CD4-positive, alpha-beta T cell treated with Interferon gamma for 1 hour (primary cell): Measurements from ENCODE around the gene KANSL1.

Source experiments
- DNase-seq: peaks from one replicate; pipeline ENCODE4 v3.0.0-alpha.2; 2020

Gene KANSL1

DNA sequence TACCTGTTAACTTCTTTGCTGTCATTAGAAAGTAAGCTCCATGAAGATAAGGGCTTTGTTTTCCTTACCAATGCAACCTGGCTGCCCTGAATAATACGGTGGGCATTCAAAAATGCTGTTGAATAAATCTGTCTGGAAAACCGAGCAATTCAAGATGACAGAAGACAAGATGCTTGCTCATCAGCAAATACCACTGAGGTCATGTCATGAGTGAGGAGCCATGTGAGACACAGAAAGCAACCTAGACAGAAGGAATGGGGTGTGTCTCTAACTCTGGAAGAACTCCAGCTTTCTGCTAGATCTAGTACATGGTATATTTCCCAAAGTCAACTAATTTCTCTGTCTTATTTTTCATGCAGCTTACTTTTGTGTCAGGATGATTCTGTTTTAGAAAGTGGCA is 130.0 kb downstream of the KANSL1 start:
- DNase-seq: no peak

DNA sequence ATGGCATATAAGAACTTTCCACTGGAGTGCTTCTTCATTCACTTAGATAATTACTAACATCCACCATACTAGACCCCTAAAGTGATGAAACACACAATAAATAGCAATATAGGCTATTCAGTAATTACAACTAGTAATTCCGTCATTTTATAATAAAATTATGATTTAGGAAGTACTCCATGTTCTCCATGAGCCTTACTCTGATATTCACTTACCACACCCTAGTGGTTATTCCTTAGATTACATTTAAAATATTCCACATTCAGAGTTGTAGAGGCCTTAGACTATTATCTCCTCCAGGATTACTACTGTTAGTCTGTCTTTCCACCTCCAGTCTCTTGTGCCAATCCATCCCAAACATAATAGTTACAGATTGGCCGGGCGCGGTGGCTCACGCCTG is 131.8 kb downstream of the KANSL1 start:
- no peak for DNase-seq

DNA sequence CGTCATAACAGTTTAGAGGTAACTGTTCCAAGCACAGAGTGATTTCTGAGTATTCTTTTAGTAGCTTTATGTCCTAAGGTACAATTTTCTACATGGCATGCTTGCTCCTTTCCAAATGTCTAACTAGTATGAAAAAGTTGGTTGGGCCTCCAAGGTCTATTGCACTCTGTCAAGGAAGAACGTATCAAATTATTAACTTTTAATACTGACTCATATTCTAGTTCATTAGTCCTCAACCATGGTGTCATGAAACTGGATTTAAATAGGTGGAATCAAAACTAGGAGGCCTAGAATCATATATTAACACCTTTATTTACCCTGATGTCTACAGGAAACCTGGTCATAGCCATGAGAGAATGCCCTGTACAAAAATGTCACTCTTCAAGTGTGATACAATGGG is 132.8 kb downstream of the KANSL1 start:
- no peak for DNase-seq

DNA sequence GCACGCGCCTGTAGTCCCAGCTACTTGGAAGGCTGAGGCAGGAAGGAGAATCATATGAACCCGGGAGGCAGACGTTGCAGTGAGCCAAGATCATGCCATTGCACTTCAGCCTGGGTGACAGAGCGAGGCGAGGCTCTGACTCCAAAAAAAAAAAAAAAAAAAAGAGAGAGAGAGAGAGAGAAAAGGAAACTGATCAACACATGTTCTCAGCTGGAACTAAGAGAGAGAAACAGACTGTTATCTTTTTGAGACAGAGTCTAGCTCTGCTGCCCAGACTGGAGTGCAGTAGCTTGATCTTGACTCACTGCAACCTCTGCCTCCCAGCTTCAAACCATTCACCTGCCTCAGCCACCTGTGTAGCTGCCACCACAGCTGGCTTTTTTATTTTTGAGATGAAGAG is 133.7 kb downstream of the KANSL1 start:
- no peak for DNase-seq

DNA sequence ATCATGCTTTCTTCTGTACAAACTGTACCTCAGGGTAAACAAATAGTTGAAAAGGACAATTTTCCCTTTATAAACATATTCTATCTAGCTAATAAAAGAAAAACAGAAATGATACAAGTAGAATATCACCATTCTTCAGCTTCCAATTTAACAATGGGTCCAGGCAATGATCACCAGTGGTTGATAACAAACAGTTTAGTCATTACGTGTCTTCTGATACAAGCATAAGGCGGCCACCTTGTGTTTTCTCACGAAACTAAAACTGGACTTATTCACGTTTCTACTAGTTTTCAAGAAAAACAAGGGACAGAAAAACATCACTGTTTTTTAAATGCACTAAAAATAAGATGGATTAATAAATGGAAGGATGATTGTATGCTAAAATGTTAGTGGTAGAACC is 135.9 kb downstream of the KANSL1 start:
- DNase-seq: no peak

DNA sequence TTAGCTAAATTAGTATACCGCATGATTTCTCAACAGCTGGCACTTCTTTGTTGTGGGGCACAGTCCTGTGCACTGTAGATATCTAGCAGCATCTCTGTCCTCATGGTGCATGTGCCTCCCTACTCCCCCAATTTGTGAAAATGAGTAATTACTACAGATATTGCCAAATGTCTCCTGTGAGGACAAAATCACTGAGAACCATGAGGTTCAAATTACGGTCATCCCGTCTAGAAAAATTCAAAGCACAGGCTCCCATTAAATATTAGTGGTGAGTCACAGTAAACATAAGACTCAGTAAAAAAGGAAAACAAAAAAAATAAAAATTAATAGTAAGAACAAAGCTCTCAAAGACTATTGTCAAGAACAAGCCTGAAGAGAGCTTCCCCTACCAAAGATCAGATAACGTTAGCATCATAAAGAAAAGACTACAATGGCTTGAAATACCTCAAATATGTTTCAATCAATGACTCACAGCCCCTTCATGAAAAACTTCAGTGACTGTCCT is 136.4 kb downstream of the KANSL1 start:
- DNase-seq: no peak

DNA sequence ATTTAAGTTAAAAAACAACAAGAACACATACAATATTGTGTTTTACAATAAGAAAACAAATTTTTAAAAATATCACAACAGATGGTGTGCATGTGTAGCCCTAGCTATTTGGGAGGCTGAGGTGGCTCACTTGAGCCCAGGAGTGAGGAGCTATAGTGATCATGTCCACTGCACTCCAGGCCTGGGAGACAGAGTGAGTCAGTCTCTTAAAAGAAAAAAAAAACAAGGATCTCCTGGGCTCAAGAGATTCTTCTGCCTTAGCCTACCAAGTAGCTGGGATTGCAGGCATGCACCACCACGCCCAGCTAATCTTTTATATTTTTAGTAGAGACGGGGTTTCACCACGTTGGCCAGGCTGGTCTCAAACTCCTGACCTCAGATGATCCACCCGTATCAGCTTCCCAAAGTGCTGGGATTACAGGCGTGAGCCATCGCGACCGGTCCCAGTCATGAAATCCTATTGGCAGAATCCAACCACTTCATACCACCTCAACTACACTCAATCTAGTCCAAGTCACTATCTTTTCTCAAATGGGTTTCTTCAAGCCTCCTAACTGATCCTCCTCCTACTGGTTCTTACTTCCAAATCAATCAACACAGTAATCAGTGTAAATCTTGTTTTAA is 139.2 kb downstream of the KANSL1 start:
- no peak for DNase-seq

DNA sequence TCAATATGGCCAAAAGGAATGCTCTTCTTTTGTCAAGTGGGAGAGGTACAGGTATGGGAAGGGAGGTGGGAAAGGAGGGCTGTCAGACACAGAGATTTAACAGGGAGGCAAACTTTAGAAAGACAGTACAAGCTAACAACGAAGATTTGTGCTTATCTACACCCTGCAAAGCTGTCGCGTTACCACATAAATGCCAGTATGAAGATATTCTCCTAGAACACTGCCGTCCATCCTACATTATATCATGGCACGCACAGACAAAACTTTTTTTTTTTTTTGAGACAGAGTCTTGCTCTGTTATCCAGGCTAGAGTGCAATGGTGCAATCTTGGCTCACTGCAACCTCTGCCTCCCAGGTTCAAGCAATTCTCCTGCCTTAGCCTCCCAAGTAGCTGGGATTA is 143.6 kb downstream of the KANSL1 start:
- DNase-seq: no peak

DNA sequence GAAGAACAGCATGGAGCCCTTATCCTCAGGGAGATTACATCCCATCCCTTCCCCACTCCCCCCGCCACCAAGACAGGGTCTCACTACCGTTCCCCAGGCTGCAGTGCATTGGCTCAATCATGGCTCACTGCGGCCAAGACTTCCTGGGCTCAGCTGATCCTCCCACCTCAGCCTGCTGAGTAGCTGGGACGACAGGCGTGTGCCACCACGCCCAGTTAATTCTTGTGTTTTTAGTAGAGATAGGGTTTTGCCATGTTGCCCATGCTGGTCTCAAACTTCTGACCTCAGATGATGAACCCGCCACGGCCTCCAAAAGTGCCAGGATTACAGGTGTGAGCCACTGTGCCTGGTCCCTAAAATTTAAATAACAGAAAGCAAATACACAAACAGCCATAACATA is 145.4 kb downstream of the KANSL1 start:
- no peak for DNase-seq

DNA sequence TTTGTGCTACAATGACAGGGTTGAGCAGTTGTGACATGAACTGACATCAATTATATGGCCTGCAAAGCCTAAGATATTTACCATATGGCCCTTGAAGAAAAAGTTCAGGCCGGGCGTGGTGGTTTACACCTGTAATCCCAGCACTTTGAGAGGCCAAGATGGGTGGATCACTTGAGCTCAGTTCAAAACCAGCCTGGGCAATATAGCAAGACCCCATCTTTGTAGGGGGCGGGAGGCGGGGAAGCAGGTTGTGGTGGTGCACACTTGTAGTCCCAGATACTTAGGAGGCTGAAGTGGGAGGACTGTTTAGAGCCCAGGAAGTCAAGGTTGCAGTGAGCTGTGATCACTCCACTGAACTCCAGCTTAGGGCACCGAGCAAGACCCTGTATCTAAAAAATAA is 145.8 kb downstream of the KANSL1 start:
- no peak for DNase-seq

DNA sequence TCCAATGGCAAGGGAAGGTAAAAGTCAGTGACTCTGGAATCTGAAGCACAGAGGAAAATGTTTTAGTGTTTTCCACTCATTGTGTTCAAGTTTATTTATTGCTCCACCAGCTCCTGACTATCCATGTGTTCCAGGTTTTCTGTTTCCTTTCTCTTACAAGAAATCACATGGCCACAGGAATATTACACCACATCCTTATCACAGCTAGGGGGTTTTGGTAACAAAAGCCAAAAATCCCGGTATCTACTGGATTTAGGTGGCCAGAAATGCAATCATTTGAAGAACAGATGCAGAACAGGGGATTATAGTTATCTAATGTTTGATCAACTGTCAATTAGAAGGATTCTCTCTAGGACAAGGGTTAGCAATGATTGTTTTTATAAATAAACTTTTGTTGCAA is 146.3 kb downstream of the KANSL1 start:
- DNase-seq: no peak

DNA sequence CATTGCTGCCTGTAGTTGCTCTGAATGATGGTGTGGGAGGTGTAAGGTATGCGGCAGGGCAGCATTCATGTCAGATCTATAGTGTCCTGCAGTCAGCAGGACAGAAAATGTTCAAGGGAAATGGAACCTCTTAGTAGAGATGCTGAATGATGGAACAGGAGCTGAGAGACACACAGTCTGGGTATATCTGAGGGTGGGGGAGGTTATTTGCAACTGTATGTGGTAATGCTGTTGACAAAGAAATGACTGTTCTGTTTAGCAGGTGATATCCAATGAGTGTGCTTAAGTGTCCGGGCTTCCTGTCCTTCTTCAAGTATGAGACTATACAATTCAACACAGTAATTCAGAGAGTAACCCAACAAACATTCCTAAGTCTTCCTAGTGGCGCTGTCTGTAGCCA is 147.6 kb downstream of the KANSL1 start:
- no peak for DNase-seq

DNA sequence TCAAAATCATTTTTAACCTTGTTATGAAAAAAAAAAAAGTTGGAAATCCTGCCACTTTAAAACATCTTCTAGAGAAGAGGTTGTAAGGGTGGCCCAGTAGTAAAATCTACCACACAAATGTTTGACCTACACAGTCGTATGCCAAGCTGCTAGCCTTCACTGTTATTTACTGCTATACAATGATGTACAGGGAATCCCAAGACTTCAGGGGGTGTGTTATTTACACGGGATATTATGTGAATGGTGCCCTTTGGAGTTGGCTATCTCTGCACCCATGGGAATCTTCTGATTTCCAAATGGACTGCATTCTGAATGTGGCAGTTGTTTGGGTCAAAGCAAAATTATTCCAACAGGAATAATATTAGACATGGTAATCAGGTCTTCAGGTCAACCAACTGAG is 148.2 kb downstream of the KANSL1 start:
- DNase-seq: no peak

DNA sequence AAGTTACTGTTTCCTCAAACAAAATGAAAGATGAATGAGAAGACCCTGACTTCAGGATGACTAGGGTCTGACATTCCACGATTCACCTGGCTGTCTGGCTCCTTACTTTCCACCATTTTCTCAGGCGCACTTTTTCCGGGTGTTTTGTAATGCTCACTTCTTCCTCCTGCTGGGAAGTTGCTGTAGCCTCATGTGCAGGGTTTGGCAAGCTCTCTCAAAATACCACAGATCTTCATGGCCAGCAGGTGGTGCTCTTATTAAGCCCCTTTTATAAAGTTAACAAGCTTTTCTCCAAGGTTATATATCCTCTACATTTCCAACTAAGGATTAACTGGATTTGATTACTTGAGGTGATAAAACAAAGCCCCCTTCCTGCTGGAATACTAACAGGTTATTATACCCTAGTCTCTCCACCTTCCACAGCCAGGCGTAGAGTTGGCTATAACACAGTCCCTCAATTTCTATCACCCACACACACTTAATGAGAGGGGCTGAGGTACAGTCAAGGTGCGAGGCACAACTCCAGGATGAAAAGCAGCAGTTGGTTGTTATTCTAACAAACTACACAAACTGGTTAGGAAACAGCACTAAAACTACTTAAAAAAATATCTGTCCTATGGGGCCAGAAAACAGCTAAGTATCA is 148.8 kb downstream of the KANSL1 start:
- DNase-seq: peak; percentile 38

DNA sequence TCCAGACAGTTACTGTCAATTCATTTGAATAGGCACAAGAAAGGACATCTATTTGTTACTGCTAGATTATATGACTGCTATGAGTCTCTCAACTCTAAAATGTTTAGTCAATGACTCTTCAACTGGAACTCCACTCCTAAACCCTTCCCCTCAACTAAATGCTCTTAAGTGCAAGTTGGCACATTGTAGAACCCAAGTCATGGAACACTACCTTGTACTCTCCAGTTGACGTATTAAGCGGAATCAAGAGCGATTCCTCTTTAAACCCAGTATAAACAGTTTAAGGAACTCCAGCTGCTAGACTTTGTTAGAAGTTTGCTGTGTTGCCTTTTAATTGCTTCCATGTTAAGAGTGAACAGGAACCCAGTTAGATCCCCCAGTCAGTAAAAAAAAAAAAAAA is 149.6 kb downstream of the KANSL1 start:
- no peak for DNase-seq

DNA sequence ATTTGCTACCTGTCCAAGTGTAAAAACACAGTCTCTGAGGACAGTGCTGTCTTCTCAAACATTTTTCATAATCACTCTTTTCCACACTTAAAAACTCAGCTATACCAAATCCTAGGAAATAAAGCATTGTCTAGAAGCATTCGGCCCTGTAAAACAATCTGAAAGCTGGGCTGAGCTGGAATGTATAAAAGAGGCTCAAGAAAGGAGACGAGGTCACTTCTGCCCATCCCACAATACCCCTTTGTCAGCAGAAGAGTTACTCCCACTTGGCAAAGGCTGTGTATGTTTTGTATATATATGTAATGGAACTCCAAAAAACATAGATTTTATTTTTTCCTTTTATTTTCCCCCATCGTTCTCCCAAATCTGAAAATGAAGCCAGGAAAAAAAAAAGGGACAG is 150.3 kb downstream of the KANSL1 start:
- DNase-seq: no peak

DNA sequence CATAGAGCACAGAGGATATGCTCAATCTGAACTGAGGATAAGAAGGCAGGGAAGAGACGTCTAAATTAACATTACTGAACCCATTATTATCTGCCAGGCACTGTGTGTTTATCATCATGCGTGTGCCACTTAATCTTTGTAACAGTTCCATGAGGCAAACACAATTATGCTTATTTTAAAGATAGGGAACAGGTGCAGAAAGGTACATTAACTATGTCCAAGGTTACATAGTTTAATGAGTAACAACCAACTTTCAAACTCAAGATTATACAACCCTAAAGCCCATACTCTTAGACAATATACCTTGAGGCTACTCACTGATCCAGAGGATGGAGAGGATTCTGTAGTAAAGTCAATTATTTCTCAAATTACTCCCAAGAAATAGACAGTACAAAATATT is 151.0 kb downstream of the KANSL1 start:
- DNase-seq: no peak

DNA sequence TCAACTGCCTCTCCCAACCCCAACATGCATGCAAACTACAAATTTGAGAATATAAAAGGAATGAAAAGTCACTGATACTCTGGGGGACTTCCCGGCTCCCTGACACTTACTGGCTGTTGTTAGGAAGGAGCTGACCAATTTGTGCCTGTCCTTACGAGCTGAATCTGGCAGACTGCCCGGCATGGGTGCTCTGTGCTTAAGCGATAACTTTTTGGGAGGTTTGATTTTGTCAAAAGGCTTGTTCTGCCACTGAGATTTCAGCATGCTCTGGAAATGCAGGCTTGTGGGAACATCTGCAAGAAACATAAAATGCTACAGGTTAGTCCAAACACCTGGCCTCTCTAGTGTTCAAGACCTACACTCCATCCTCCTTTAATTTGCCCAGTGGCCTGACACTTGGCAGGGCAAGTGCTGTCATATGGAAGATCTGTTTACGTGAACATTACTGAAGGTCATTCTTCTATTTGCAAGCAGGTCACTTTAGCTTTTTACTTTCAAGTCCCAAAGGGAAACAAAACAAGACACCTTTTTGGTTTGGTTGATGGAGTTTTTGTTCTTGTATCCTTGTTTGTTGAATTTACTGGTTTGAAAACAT is 153.5 kb downstream of the KANSL1 start:
- DNase-seq: no peak

DNA sequence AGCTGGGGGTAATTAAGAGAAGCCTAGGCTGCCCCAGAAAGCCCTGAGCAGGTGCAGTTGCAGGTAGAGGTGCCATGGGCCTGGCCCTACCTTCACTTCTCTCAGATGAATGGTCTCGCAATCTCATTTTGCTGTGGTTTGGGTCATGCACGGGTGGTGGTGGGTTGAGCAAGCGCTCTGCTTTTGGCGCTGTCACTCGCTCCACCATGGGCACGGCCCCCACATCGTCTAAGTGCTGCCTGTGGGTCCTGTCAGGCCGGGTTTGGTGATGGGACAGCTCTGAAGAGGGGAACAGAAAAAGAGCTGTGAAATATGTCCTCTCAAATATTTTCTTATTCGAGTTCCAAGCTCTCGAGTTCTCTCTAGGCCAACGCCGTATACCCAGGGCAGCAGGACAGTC is 154.3 kb downstream of the KANSL1 start:
- no peak for DNase-seq

DNA sequence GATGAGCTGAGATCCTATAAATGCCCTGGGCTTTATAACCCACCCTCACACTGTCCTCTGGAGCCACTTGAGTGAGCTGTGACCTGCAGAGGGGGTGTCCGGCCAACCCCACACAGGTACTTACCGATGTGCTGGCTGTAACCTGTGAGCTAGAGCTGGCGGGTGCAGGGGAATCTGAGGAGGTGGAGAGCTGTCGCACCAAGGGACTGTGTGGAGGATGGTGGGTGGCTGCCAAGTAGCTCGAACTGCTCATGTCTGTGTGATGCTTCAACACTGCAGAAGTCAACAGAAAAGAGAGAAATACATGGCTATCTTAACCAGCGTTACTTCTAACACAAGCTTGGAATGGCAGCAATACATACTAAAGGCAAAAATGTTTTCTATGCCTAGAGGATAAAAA is 154.8 kb downstream of the KANSL1 start:
- no peak for DNase-seq

DNA sequence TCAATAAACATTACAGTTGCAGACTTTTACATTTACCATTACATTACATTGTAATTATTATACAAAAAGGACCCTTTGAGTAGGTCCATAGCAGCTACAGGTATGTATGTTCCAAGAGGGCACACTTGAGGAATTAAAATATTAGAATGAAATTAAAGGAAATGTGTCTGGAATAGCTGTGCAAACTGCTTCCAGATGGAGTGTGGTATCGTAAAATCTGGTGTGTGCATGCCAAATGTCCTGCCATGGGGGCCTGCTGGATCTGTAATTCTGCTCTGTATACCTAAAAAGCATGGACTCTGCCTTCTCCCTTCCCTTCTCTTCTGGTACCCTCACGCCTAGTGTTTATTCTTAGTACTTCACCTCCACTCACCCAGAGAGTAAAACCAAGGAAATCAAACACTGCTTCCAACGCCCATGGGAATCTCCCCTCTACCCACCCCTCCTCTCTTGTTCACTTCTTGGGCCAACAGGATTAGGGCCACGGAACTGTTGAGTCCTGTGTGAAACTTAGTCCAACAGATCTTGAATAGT is 155.4 kb downstream of the KANSL1 start:
- DNase-seq: no peak

DNA sequence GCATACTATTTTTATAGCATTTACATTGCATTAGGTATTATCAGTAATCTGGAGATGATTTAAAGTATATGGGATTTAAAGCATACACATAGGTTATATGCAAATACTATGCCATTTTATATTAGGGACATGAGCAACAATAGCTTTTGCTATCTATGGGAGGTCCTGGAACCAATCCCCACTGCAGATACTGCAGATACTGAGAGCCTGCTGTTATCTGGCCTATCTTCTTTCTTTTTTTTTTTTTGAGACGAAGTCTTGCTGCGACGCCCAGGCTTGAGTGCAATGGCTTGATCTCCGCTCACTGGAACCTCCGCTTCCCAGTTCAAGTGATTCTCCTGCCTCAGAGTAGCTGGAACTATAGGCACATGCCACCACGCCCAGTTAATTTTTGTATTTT is 156.7 kb downstream of the KANSL1 start:
- no peak for DNase-seq

DNA sequence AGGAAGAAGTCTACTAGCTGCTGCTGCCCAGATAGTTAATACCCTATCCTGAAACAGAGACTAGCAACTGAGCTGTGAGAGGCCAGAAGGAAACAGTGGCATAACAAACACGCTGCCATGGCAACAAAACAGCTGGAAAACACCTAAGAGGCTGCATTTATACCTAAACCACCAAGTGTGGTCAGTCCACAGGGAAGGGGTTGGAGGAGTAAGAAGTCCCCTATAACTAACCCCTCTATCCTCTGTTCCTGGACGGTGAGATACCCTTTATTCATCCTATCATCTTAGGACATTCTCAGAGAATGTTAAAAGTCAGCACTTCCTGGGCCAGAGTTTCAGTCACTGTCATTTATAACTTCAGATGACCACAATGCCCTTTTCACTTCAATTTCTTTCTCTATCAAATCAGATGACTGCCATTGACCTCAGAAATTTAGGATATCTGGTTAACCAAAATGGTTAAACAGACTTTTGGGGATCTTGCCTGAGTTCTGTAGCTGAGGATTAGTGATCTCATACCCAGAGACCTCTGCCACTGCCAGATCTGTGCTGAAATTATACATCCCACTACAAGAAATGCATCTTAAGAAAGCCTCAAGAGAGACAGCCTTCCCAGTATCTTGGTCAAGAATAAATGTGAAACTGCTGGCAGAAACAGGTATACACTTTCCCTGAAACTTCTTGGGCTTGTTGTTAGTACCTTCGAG is 158.0 kb downstream of the KANSL1 start:
- DNase-seq: peak; percentile 32

DNA sequence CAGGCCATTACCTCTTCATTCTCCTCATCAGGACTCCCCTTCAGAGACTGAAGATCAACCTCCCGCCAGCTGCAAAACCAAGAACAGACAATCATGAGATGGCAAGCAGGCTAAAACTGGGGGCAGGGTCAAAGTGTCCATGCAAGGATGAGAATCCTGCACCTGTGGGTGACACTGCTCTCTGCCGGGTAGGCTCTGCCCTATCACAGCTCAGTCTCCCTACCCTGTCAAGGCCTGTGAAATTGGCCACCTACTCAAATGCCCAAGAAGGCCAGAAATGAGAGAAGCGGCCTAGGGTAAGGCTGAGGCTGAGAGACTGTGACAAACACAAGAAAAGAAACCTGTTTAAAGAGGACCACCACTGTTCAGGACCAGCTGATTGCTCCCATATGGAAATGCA is 159.8 kb downstream of the KANSL1 start:
- no peak for DNase-seq
